HUES48 (cell line): ENCODE results near the gene MKRN2OS.

Source experiments
- H3K27ac ChIP-seq: one replicate; pipeline ENCODE4 v1.7.0; 2013; ENCODE audit warnings: low read depth, low read length, inconsistent platforms
- H3K27me3 ChIP-seq: 2 replicates; pipeline ENCODE4 v1.6.1; 2013; ENCODE audit warnings: mild to moderate bottlenecking, low read length; ENCODE audit not compliant: control insufficient read depth, insufficient read depth
- H3K36me3 ChIP-seq: 2 replicates; pipeline ENCODE4 v1.6.1; 2013; ENCODE audit warnings: low read length; ENCODE audit not compliant: control insufficient read depth, insufficient read depth
- H3K4me1 ChIP-seq: 2 replicates; pipeline ENCODE4 v1.6.1; 2013; ENCODE audit warnings: mild to moderate bottlenecking, low read length; ENCODE audit not compliant: control insufficient read depth, insufficient read depth
- H3K4me3 ChIP-seq: 2 replicates; pipeline ENCODE4 v1.5.1; 2013; ENCODE audit warnings: mild to moderate bottlenecking, low read depth, low read length
- H3K9ac ChIP-seq: 2 replicates; pipeline ENCODE4 v1.6.1; 2013; ENCODE audit warnings: mild to moderate bottlenecking, low read depth, low read length, moderate library complexity
- H3K9me3 ChIP-seq: 2 replicates; pipeline ENCODE4 v1.6.1; 2013; ENCODE audit warnings: low read length; ENCODE audit not compliant: control insufficient read depth, insufficient read depth

Gene MKRN2OS

GRCh38 chr3:12495749-12496452, 49.4 kb downstream of the MKRN2OS start:
- H3K9ac ChIP-seq, result no peak overlapping the region
- no peak overlapping the region for H3K27ac ChIP-seq
- no peak overlapping the region for H3K4me3 ChIP-seq
- no peaks in the 10 kb centered on the region for H3K9me3 ChIP-seq
- no peaks in the 10 kb centered on the region for H3K27me3 ChIP-seq
- peaks cover 88% of the 10 kb centered on the region for H3K36me3 ChIP-seq
- H3K4me1 ChIP-seq, result no peaks in the 10 kb centered on the region

DNA sequence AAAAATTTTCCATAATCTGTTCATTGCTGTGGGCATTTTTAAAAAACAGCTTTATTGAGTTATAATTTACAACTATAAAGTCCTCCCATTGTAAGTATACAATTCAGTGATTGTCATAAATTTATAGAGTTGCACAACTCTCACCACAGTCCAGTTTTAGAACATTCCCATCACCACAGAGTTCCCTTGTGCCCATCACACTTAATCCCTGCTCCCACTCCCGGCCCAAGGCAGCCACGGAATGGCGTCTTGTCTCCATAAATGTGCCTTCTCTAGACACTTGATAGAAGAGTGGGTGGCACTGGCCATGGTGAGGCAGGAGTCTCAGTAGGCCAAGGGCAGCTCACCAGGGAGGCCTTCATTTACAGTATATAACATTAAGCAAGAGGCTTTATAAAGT, 54.8 kb downstream of the MKRN2OS start:
- no peak overlapping the region for H3K4me3 ChIP-seq
- peaks cover 74% of the 10 kb centered on the region for H3K36me3 ChIP-seq
- no peaks in the 10 kb centered on the region for H3K27me3 ChIP-seq
- peaks cover 4% of the 10 kb centered on the region for H3K4me1 ChIP-seq
- H3K9ac ChIP-seq, result no peak overlapping the region
- no peak overlapping the region for H3K27ac ChIP-seq
- no peaks in the 10 kb centered on the region for H3K9me3 ChIP-seq

DNA sequence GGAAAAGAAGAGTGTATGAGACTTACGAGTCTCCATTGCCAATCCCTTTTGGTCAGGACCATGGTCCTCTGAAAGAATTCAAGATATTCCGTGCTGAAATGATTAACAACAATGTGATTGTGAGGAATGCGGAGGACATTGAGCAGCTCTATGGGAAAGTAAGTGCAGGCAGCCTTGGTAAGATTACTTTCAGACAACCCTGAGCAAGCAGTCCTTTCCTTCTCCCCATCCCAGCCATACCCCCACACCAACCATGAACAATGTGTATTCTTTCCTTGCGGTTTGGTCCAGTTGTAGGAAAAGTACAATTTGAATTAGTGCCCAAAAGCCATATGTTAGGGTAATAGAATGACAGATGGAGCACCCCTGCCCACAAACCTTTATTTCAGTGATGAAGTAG, 55.5 kb downstream of the MKRN2OS start:
- Histone ChIP-seq H3K27me3 (no peaks in the 10 kb centered on the region), H3K9ac (no peak overlapping the region), H3K4me1 (peaks cover 8% of the 10 kb centered on the region), H3K9me3 (no peaks in the 10 kb centered on the region), H3K4me3 (no peak overlapping the region), H3K27ac (no peak overlapping the region), H3K36me3 (peaks cover 70% of the 10 kb centered on the region)
